ENCODE data around the gene PAPSS2.
A peak's percentile ranks its signal among the peaks of the same experiment; 100 is the strongest.
"Not testable (repeated sequence)": the region's sequence is repeated elsewhere in the genome, so short reads cannot be mapped to it uniquely, and the experiment has no call there.

The PAPSS2 gene

GRCh38 chr10:87644500-87644899, 15.2 kb upstream of the PAPSS2 start:
- H3K4me1 ChIP-seq (ENCODE audit: control insufficient read depth, insufficient read depth, low read length); H3K4me3 ChIP-seq (ENCODE audit: low read depth, low read length); H3K27me3 ChIP-seq (ENCODE audit: control insufficient read depth, insufficient read depth, low read length); H3K9ac ChIP-seq (ENCODE audit: low read depth, low read length); H3K9me3 ChIP-seq (ENCODE audit: control insufficient read depth, insufficient read depth, low read length); H3K36me3 ChIP-seq (ENCODE audit: control insufficient read depth, insufficient read depth, low read length): not testable (repeated sequence)

GRCh38 chr10:87646192-87646909, 13.3 kb upstream of the PAPSS2 start:
- Histone ChIP-seq H3K4me1 (ENCODE audit: control insufficient read depth, insufficient read depth, low read length) (peaks cover under 1% of the 10 kb centered on the region), H3K9ac (ENCODE audit: low read depth, low read length) (no peak overlapping the region), H3K9me3 (ENCODE audit: control insufficient read depth, insufficient read depth, low read length) (no peaks in the 10 kb centered on the region), H3K27me3 (ENCODE audit: control insufficient read depth, insufficient read depth, low read length) (no peaks in the 10 kb centered on the region), H3K36me3 (ENCODE audit: control insufficient read depth, insufficient read depth, low read length) (no peaks in the 10 kb centered on the region), H3K4me3 (ENCODE audit: low read depth, low read length) (no peak overlapping the region)

GRCh38 chr10:87646935-87647334, 12.7 kb upstream of the PAPSS2 start:
- H3K9me3 ChIP-seq (ENCODE audit: control insufficient read depth, insufficient read depth, low read length), result no peaks in the 10 kb centered on the region
- H3K4me1 ChIP-seq (ENCODE audit: control insufficient read depth, insufficient read depth, low read length), result peaks cover 4% of the 10 kb centered on the region
- H3K9ac ChIP-seq (ENCODE audit: low read depth, low read length), result no peak overlapping the region
- no peak overlapping the region for H3K4me3 ChIP-seq (ENCODE audit: low read depth, low read length)
- no peaks in the 10 kb centered on the region for H3K27me3 ChIP-seq (ENCODE audit: control insufficient read depth, insufficient read depth, low read length)
- no peaks in the 10 kb centered on the region for H3K36me3 ChIP-seq (ENCODE audit: control insufficient read depth, insufficient read depth, low read length)

- Histone ChIP-seq H3K4me3 (ENCODE audit: low read depth, low read length) (no peak overlapping the region), H3K4me1 (ENCODE audit: control insufficient read depth, insufficient read depth, low read length) (peaks cover 4% of the 10 kb centered on the region), H3K9ac (ENCODE audit: low read depth, low read length) (no peak overlapping the region), H3K9me3 (ENCODE audit: control insufficient read depth, insufficient read depth, low read length) (no peaks in the 10 kb centered on the region), H3K27me3 (ENCODE audit: control insufficient read depth, insufficient read depth, low read length) (no peaks in the 10 kb centered on the region), H3K36me3 (ENCODE audit: control insufficient read depth, insufficient read depth, low read length) (no peaks in the 10 kb centered on the region)
These were observed 8.7 kb upstream of the PAPSS2 start for GRCh38 chr10:87650838-87651589.

GRCh38 chr10:87651801-87652200, 7.9 kb upstream of the PAPSS2 start:
- Histone ChIP-seq H3K4me3 (ENCODE audit: low read depth, low read length) (no peak overlapping the region), H3K9ac (ENCODE audit: low read depth, low read length) (no peak overlapping the region), H3K36me3 (ENCODE audit: control insufficient read depth, insufficient read depth, low read length) (no peaks in the 10 kb centered on the region), H3K27me3 (ENCODE audit: control insufficient read depth, insufficient read depth, low read length) (no peaks in the 10 kb centered on the region), H3K9me3 (ENCODE audit: control insufficient read depth, insufficient read depth, low read length) (no peaks in the 10 kb centered on the region), H3K4me1 (ENCODE audit: control insufficient read depth, insufficient read depth, low read length) (peaks cover 4% of the 10 kb centered on the region)

GRCh38 chr10:87652261-87652660, 7.4 kb upstream of the PAPSS2 start:
- H3K36me3 ChIP-seq (ENCODE audit: control insufficient read depth, insufficient read depth, low read length), result no peaks in the 10 kb centered on the region
- no peak overlapping the region for H3K4me3 ChIP-seq (ENCODE audit: low read depth, low read length)
- H3K4me1 ChIP-seq (ENCODE audit: control insufficient read depth, insufficient read depth, low read length), result peaks cover 7% of the 10 kb centered on the region
- no peaks in the 10 kb centered on the region for H3K9me3 ChIP-seq (ENCODE audit: control insufficient read depth, insufficient read depth, low read length)
- H3K27me3 ChIP-seq (ENCODE audit: control insufficient read depth, insufficient read depth, low read length), result no peaks in the 10 kb centered on the region
- no peak overlapping the region for H3K9ac ChIP-seq (ENCODE audit: low read depth, low read length)

- Histone ChIP-seq H3K9ac (ENCODE audit: low read depth, low read length) (no peak overlapping the region), H3K27me3 (ENCODE audit: control insufficient read depth, insufficient read depth, low read length) (no peaks in the 10 kb centered on the region), H3K9me3 (ENCODE audit: control insufficient read depth, insufficient read depth, low read length) (no peaks in the 10 kb centered on the region), H3K4me3 (ENCODE audit: low read depth, low read length) (no peak overlapping the region), H3K4me1 (ENCODE audit: control insufficient read depth, insufficient read depth, low read length) (peaks cover 18% of the 10 kb centered on the region), H3K36me3 (ENCODE audit: control insufficient read depth, insufficient read depth, low read length) (no peaks in the 10 kb centered on the region)
These were observed 5.5 kb upstream of the PAPSS2 start for GRCh38 chr10:87654212-87654611.

- H3K9ac ChIP-seq (ENCODE audit: low read depth, low read length), result no peak overlapping the region
- H3K4me1 ChIP-seq (ENCODE audit: control insufficient read depth, insufficient read depth, low read length), result peaks cover 17% of the 10 kb centered on the region
- H3K9me3 ChIP-seq (ENCODE audit: control insufficient read depth, insufficient read depth, low read length), result no peaks in the 10 kb centered on the region
- H3K4me3 ChIP-seq (ENCODE audit: low read depth, low read length), result no peak overlapping the region
- H3K27me3 ChIP-seq (ENCODE audit: control insufficient read depth, insufficient read depth, low read length), result no peaks in the 10 kb centered on the region
- H3K36me3 ChIP-seq (ENCODE audit: control insufficient read depth, insufficient read depth, low read length), result no peaks in the 10 kb centered on the region
These were observed 3.1 kb upstream of the PAPSS2 start for GRCh38 chr10:87656431-87657072.

GRCh38 chr10:87657371-87657770, 2.3 kb upstream of the PAPSS2 start:
- no peaks in the 10 kb centered on the region for H3K36me3 ChIP-seq (ENCODE audit: control insufficient read depth, insufficient read depth, low read length)
- H3K9me3 ChIP-seq (ENCODE audit: control insufficient read depth, insufficient read depth, low read length), result no peaks in the 10 kb centered on the region
- H3K4me3 ChIP-seq (ENCODE audit: low read depth, low read length), result no peak overlapping the region
- no peak overlapping the region for H3K9ac ChIP-seq (ENCODE audit: low read depth, low read length)
- no peaks in the 10 kb centered on the region for H3K27me3 ChIP-seq (ENCODE audit: control insufficient read depth, insufficient read depth, low read length)
- H3K4me1 ChIP-seq (ENCODE audit: control insufficient read depth, insufficient read depth, low read length), result peaks cover 21% of the 10 kb centered on the region

GRCh38 chr10:87658321-87658795, 1.3 kb upstream of the PAPSS2 start:
- Histone ChIP-seq H3K27me3 (ENCODE audit: control insufficient read depth, insufficient read depth, low read length) (no peaks in the 10 kb centered on the region), H3K9me3 (ENCODE audit: control insufficient read depth, insufficient read depth, low read length) (no peaks in the 10 kb centered on the region), H3K4me3 (ENCODE audit: low read depth, low read length) (peak overlapping the region; percentile 27), H3K36me3 (ENCODE audit: control insufficient read depth, insufficient read depth, low read length) (no peaks in the 10 kb centered on the region), H3K9ac (ENCODE audit: low read depth, low read length) (no peak overlapping the region), H3K4me1 (ENCODE audit: control insufficient read depth, insufficient read depth, low read length) (peaks cover 24% of the 10 kb centered on the region)

GRCh38 chr10:87658858-87659555, 671 bp upstream of the PAPSS2 start:
- Histone ChIP-seq H3K9ac (ENCODE audit: low read depth, low read length) (no peak overlapping the region), H3K4me3 (ENCODE audit: low read depth, low read length) (peak overlapping the region; percentile 97), H3K4me1 (ENCODE audit: control insufficient read depth, insufficient read depth, low read length) (peaks cover 24% of the 10 kb centered on the region), H3K36me3 (ENCODE audit: control insufficient read depth, insufficient read depth, low read length) (no peaks in the 10 kb centered on the region), H3K27me3 (ENCODE audit: control insufficient read depth, insufficient read depth, low read length) (no peaks in the 10 kb centered on the region), H3K9me3 (ENCODE audit: control insufficient read depth, insufficient read depth, low read length) (no peaks in the 10 kb centered on the region)
